ENCODE results near the gene POMGNT1. TPM values are rescaled to one million over a fixed set of nuclear protein-coding genes. Genes with fewer than 3 reads are reported as not detected.
A peak's percentile ranks its signal among the peaks of the same experiment; 100 is the strongest.

POMGNT1 gene
- total and polyA plus RNA-seq, 8 donors: 52.9 to 85.3 (median 71.8) TPM

- Histone ChIP-seq H3K4me3 (no peak overlapping the region), H3K27me3 (no peaks in the 10 kb centered on the region), H3K4me1 (peaks cover 0 to 4% of the 10 kb centered on the region in 2 donors), H3K36me3 (no peaks in the 10 kb centered on the region), H3K27ac (no peak overlapping the region), H3K9me3 (no peaks in the 10 kb centered on the region)
- DNase-seq (no peak), ATAC-seq (no peak)
- intact Hi-C loops (cut with DNase I): no loop called here
- TF ChIP-seq, protein P1, sequence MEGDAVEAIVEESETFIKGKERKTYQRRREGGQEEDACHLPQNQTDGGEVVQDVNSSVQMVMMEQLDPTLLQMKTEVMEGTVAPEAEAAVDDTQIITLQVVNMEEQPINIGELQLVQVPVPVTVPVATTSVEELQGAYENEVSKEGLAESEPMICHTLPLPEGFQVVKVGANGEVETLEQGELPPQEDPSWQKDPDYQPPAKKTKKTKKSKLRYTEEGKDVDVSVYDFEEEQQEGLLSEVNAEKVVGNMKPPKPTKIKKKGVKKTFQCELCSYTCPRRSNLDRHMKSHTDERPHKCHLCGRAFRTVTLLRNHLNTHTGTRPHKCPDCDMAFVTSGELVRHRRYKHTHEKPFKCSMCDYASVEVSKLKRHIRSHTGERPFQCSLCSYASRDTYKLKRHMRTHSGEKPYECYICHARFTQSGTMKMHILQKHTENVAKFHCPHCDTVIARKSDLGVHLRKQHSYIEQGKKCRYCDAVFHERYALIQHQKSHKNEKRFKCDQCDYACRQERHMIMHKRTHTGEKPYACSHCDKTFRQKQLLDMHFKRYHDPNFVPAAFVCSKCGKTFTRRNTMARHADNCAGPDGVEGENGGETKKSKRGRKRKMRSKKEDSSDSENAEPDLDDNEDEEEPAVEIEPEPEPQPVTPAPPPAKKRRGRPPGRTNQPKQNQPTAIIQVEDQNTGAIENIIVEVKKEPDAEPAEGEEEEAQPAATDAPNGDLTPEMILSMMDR (IDR thresholded peaks at IDR 0.05): no peak
Measured at GRCh38 chr1:46160212-46160611, 38.0 kb downstream of the POMGNT1 start.

- Histone ChIP-seq H3K27me3 (no peaks in the 10 kb centered on the region), H3K9me3 (no peaks in the 10 kb centered on the region), H3K36me3 (no peaks in the 10 kb centered on the region), H3K27ac (no peak overlapping the region), H3K4me1 (no peaks in the 10 kb centered on the region), H3K4me3 (no peak overlapping the region)
- ATAC-seq (no peak), DNase-seq (no peak)
- intact Hi-C loops (cut with DNase I): no loop called here
- TF ChIP-seq, protein P1 (IDR thresholded peaks at IDR 0.05): no peak
Measured at GRCh38 chr1:46159516-46159915, 38.7 kb downstream of the POMGNT1 start.

DNA sequence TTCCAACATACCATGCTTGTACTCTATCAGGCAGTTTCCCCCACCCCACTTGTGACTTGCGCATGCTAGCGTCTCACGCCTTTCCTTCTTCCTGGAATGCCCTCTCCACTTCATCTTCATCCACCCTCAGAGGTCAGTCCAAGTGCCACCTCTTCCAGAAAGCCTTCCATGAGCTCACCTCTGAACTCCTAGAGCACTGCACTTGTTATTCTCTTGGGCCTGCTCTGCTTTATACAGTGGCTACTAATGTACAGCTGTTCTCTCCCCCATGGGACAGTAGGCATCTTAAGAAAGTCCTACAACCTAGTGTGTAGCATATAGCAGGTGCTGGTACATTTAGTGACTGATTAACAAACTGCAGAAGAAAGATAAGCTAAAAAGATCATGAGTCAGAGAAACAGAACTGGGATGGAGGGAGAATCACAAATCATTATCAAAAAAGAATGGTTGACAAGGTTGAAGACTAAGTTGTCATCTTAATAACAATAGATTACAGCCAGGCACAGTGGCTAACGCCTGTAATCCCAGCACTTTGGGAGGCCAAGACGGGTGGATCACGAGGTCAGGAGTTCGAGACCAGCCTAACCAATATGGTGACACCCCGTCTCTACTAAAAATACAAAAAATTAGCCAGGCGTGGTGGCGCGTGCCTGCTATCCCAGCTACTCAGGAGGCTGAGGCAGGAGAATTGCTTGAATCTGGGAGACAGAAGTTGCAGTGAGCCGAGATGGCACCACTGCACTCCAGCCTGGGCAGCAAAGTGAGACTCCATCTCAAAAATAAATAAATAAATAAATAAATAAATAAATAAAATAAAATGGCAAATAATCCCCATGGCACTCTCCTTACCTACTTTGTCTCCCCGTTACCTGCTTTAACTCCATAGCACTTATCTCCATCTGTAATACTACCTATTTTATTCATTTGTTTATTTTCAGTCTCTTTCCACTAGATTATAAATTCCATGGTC lies 39.6 kb downstream of the POMGNT1 start:
- intact Hi-C loops (cut with DNase I): no loop called here
- H3K27me3 ChIP-seq: no peaks in the 10 kb centered on the region
- no peak overlapping the region for H3K27ac ChIP-seq
- H3K4me3 ChIP-seq: no peak overlapping the region
- TF ChIP-seq, protein P1 (IDR thresholded peaks at IDR 0.05): no peak
- no peaks in the 10 kb centered on the region for H3K36me3 ChIP-seq
- H3K4me1 ChIP-seq: no peaks in the 10 kb centered on the region
- DNase-seq (no peak), ATAC-seq (peak; percentile 55)
- H3K9me3 ChIP-seq: no peaks in the 10 kb centered on the region

- intact Hi-C loops (cut with DNase I): no loop called here
- TF ChIP-seq, protein P1 (IDR thresholded peaks at IDR 0.05): no peak
- no peaks in the 10 kb centered on the region for H3K27me3 ChIP-seq
- H3K36me3 ChIP-seq: no peaks in the 10 kb centered on the region
- H3K27ac ChIP-seq: no peak overlapping the region
- DNase-seq (no peak), ATAC-seq (no peak)
- no peak overlapping the region for H3K4me3 ChIP-seq
- H3K4me1 ChIP-seq: no peaks in the 10 kb centered on the region
- H3K9me3 ChIP-seq: no peaks in the 10 kb centered on the region
Measured at GRCh38 chr1:46157916-46158311, 40.3 kb downstream of the POMGNT1 start.

- TF ChIP-seq, protein P1 (IDR thresholded peaks at IDR 0.05): no peak
- H3K27me3 ChIP-seq: no peaks in the 10 kb centered on the region
- no peak for ATAC-seq
- no peak for DNase-seq
- intact Hi-C loops (cut with DNase I): no loop called here
- no peaks in the 10 kb centered on the region for H3K36me3 ChIP-seq
- no peak overlapping the region for H3K27ac ChIP-seq
- H3K4me1 ChIP-seq: no peaks in the 10 kb centered on the region
- no peaks in the 10 kb centered on the region for H3K9me3 ChIP-seq
- H3K4me3 ChIP-seq: no peak overlapping the region
Measured at GRCh38 chr1:46153732-46154131, 44.5 kb downstream of the POMGNT1 start.

All from left lung (tissue), 10 donors.